Keratinocyte (primary cell): ENCODE measurements around the gene DOCK3.

Experiments
- CTCF ChIP-seq, 3 experiments: IDR thresholded peaks in 1 of 3; conservative IDR thresholded peaks in 1 of 3; optimal IDR thresholded peaks in 1 of 3; 2 replicates in 2 of 3; 3 replicates in 1 of 3; pipeline versions ENCODE3 to v1.5.1; 2011; ENCODE audit warnings: low read length in 3 of 3, mild to moderate bottlenecking in 3 of 3, moderate library complexity in 2 of 3, control low read depth in 1 of 3, inconsistent platforms in 1 of 3; ENCODE audit not compliant: insufficient read depth in 2 of 3; ENCODE audit errors: extremely low read depth in 1 of 3
- EZH2 ChIP-seq: IDR thresholded peaks from one replicate; pipeline ENCODE4 v1.6.1; 2012; ENCODE audit warnings: inconsistent platforms, mild to moderate bottlenecking, low read length, moderate library complexity

- TF ChIP-seq EZH2 (no peak), CTCF (optimal IDR thresholded peaks at IDR 0.05 in 1 of 3, IDR thresholded peaks at IDR 0.05 in 1 of 3, conservative IDR thresholded peaks at IDR 0.05 in 1 of 3; ENCODE audit: extremely low read depth in 1 of 3, insufficient read depth in 2 of 3, low read length in 3 of 3) (no peak)
Observed at GRCh38 chr3:51391566-51392354, 717.0 kb downstream of the DOCK3 start.
